ENCODE measurements around the gene ZFP69.
A peak's percentile ranks its signal among the peaks of the same experiment; 100 is the strongest.

Gene ZFP69

DNA sequence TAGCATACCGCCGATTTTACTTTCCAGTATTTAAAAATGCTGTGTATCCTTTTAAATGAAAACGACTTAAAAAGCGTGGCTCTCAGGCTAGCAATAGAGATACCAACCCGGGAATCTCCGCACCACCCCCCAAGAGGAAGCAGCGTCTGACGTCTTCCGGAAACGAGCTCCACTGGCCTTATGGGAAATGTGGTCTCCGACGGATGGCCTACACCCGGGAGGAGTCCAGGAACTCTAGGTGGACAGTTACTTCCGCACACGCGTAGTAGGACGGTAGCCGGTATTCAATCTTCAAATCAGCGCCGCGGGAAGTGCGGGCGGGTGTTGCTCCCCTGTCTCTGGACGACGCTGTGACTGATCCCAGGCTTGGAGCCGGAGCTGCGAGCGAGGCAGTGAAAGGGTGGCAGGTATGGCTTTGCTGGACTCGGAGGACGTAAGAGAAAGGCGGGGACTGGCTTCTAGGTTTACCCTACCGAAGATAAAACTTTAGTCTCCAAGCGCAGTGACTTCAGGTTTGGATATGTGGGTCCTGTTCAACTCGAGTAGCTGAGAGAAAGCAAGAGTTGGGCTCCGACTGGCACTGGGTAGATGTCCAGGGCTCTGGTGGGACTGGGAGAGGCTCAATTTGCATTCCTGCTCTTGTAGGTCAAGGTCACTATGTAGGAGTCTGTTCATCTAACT lies 54.4 kb downstream of the ZFP69 start, which contains the start of gene ZNF684:
Gene ZNF684, plus strand, starts transcription at position 257 of the 681 bp plus-strand sequence. CDS start 1,530 bp downstream, outside the sequence.
- Histone ChIP-seq H3K27ac (ENCODE audit: extremely low read depth, low read depth, low read length) (peak within 1 kb of the TSS; percentile 38; the same call in 1 of the 2 replicates), H3K9me3 (ENCODE audit: control insufficient read depth, insufficient read depth, low read depth, low read length) (no peaks in the 10 kb centered on the region), H3K4me1 (ENCODE audit: control insufficient read depth, insufficient read depth, low read length) (no peaks in the 10 kb centered on the region), H3K36me3 (ENCODE audit: control insufficient read depth in 2 of 2, insufficient read depth in 1 of 2, low read length in 2 of 2) (peaks cover 4 to 13% of the 10 kb centered on the region in 2 experiments; a peak in 2 of 3 replicates), H3K4me3 (ENCODE audit: low read depth, low read length) (peak within 1 kb of the TSS; percentile 66)
- CTCF ChIA-PET = interaction anchor here (0.6 to 1.8 kb wide), 13 partner anchors 13 to 1525 kb away, joined by 3 to 16 read pairs (median 4); no protein-coding TSS in a partner anchor
- POLR2A ChIA-PET = interaction anchor here (0.5 to 2.4 kb wide), 19 partner anchors 12 to 829 kb away, joined by 3 to 17 read pairs (median 3); partner anchors contain the start of genes CTPS1, EXO5, NFYC and ZFP69
- TF ChIP-seq MYNN (tag by site-specific recombination; IDR thresholded peaks at IDR 0.05; ENCODE audit: borderline replicate concordance) (no peak), ZNF138 (tag by site-specific recombination; IDR thresholded peaks at IDR 0.05; ENCODE audit: borderline replicate concordance) (no peak), EGR2 (tag by site-specific recombination; IDR thresholded peaks at IDR 0.05; ENCODE audit: low read depth) (no peak), BCL6B (tag by site-specific recombination; IDR thresholded peaks at IDR 0.05) (no peak), PATZ1 (tag by site-specific recombination; IDR thresholded peaks at IDR 0.05) (peak; percentile 47), ZNF121 (tag by site-specific recombination; IDR thresholded peaks at IDR 0.05) (no peak), ZNF350 (tag by site-specific recombination; IDR thresholded peaks at IDR 0.05) (no peak), ZNF148 (tag by site-specific recombination; IDR thresholded peaks at IDR 0.05; ENCODE audit: borderline replicate concordance) (no peak), KLF10 (tag by site-specific recombination; IDR thresholded peaks at IDR 0.05) (no peak), ZNF48 (tag by site-specific recombination; IDR thresholded peaks at IDR 0.05) (no peak), ZNF600 (tag by site-specific recombination; IDR thresholded peaks at IDR 0.05) (peak; percentile 57; the same call in 1 of the 2 replicates), GLI2 (tag by site-specific recombination; IDR thresholded peaks at IDR 0.05; ENCODE audit: borderline replicate concordance, low read depth) (no peak), ZNF155 (tag by site-specific recombination; IDR thresholded peaks at IDR 0.05) (no peak), ZBTB7A (tag by site-specific recombination; IDR thresholded peaks at IDR 0.05; ENCODE audit: low read depth) (no peak), TRIM28 (IDR thresholded peaks at IDR 0.05; ENCODE audit: borderline replicate concordance, low read length) (peak; percentile 91), ZNF248 (tag by site-specific recombination; IDR thresholded peaks at IDR 0.05) (no peak), SP2 (tag by site-specific recombination; IDR thresholded peaks at IDR 0.05) (peak; percentile 75), ZNF416 (tag by site-specific recombination; IDR thresholded peaks at IDR 0.05) (no peak), ZNF398 (tag by site-specific recombination; IDR thresholded peaks at IDR 0.05) (no peak)
- TF ChIP-seq, protein P1, sequence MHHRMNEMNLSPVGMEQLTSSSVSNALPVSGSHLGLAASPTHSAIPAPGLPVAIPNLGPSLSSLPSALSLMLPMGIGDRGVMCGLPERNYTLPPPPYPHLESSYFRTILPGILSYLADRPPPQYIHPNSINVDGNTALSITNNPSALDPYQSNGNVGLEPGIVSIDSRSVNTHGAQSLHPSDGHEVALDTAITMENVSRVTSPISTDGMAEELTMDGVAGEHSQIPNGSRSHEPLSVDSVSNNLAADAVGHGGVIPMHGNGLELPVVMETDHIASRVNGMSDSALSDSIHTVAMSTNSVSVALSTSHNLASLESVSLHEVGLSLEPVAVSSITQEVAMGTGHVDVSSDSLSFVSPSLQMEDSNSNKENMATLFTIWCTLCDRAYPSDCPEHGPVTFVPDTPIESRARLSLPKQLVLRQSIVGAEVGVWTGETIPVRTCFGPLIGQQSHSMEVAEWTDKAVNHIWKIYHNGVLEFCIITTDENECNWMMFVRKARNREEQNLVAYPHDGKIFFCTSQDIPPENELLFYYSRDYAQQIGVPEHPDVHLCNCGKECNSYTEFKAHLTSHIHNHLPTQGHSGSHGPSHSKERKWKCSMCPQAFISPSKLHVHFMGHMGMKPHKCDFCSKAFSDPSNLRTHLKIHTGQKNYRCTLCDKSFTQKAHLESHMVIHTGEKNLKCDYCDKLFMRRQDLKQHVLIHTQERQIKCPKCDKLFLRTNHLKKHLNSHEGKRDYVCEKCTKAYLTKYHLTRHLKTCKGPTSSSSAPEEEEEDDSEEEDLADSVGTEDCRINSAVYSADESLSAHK (tag by site-specific recombination; IDR thresholded peaks at IDR 0.05) = no peak
- TF ChIP-seq, protein P2, sequence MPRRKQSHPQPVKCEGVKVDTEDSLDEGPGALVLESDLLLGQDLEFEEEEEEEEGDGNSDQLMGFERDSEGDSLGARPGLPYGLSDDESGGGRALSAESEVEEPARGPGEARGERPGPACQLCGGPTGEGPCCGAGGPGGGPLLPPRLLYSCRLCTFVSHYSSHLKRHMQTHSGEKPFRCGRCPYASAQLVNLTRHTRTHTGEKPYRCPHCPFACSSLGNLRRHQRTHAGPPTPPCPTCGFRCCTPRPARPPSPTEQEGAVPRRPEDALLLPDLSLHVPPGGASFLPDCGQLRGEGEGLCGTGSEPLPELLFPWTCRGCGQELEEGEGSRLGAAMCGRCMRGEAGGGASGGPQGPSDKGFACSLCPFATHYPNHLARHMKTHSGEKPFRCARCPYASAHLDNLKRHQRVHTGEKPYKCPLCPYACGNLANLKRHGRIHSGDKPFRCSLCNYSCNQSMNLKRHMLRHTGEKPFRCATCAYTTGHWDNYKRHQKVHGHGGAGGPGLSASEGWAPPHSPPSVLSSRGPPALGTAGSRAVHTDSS (tag by site-specific recombination; IDR thresholded peaks at IDR 0.05) = no peak
- TF ChIP-seq, protein P3, sequence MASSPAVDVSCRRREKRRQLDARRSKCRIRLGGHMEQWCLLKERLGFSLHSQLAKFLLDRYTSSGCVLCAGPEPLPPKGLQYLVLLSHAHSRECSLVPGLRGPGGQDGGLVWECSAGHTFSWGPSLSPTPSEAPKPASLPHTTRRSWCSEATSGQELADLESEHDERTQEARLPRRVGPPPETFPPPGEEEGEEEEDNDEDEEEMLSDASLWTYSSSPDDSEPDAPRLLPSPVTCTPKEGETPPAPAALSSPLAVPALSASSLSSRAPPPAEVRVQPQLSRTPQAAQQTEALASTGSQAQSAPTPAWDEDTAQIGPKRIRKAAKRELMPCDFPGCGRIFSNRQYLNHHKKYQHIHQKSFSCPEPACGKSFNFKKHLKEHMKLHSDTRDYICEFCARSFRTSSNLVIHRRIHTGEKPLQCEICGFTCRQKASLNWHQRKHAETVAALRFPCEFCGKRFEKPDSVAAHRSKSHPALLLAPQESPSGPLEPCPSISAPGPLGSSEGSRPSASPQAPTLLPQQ (tag by site-specific recombination; IDR thresholded peaks at IDR 0.05) = no peak
